ENCODE data around the gene CIITA. TPM values are rescaled to one million over a fixed set of nuclear protein-coding genes. Genes with fewer than 3 reads are reported as not detected.

Gene CIITA
- total RNA-seq, 4 donors from 2014 or later: 27.7 to 107 (median 60.9) TPM

- TF ChIP-seq CTCF (IDR thresholded peaks at IDR 0.05) (no peak), POLR2A (IDR thresholded peaks at IDR 0.05) (no peak)
- no peaks in the 10 kb centered on the region for H3K9me3 ChIP-seq
- H3K27me3 ChIP-seq: no peaks in the 10 kb centered on the region
- H3K27ac ChIP-seq: no peak overlapping the region
- DNase-seq: no peak
- no peak overlapping the region for H3K4me3 ChIP-seq
- no peaks in the 10 kb centered on the region for H3K36me3 ChIP-seq
- H3K4me1 ChIP-seq: peaks cover 0 to 18% (median 0%) of the 10 kb centered on the region in 4 donors
Observed at GRCh38 chr16:10833271-10833670, 43.7 kb upstream of the CIITA start.

- H3K9me3 ChIP-seq: no peaks in the 10 kb centered on the region
- peak in 2 of 3 donors; percentile 75 to 79 for DNase-seq
- no peak overlapping the region for H3K4me3 ChIP-seq
- TF ChIP-seq POLR2A (IDR thresholded peaks at IDR 0.05) (no peak), CTCF (IDR thresholded peaks at IDR 0.05) (no peak)
- H3K27me3 ChIP-seq: no peaks in the 10 kb centered on the region
- H3K27ac ChIP-seq: peak overlapping the region in 1 of 4 donors; percentile 26
- peaks cover 0 to 9% (median 0%) of the 10 kb centered on the region in 4 donors for H3K4me1 ChIP-seq
- H3K36me3 ChIP-seq: no peaks in the 10 kb centered on the region
Observed at GRCh38 chr16:10834130-10834529, 42.9 kb upstream of the CIITA start.

- no peaks in the 10 kb centered on the region for H3K36me3 ChIP-seq
- H3K4me3 ChIP-seq: no peak overlapping the region
- H3K9me3 ChIP-seq: no peaks in the 10 kb centered on the region
- peaks cover 0 to 3% (median 0%) of the 10 kb centered on the region in 4 donors for H3K4me1 ChIP-seq
- no peaks in the 10 kb centered on the region for H3K27me3 ChIP-seq
- no peak for TF ChIP-seq CTCF (IDR thresholded peaks at IDR 0.05)
- no peak for TF ChIP-seq POLR2A (IDR thresholded peaks at IDR 0.05)
- no peak overlapping the region for H3K27ac ChIP-seq
- no peak for DNase-seq
Observed at GRCh38 chr16:10834766-10835165, 42.2 kb upstream of the CIITA start.

GRCh38 chr16:10835281-10835931 lies 41.6 kb upstream of the CIITA start:
- Histone ChIP-seq H3K27me3 (no peaks in the 10 kb centered on the region), H3K4me1 (no peaks in the 10 kb centered on the region), H3K9me3 (no peaks in the 10 kb centered on the region), H3K4me3 (no peak overlapping the region), H3K27ac (no peak overlapping the region), H3K36me3 (no peaks in the 10 kb centered on the region)
- no peak for TF ChIP-seq POLR2A (IDR thresholded peaks at IDR 0.05)
- no peak for TF ChIP-seq CTCF (IDR thresholded peaks at IDR 0.05)
- no peak for DNase-seq

GRCh38 chr16:10836174-10836853 lies 40.7 kb upstream of the CIITA start:
- Histone ChIP-seq H3K4me1 (no peaks in the 10 kb centered on the region), H3K9me3 (no peaks in the 10 kb centered on the region), H3K36me3 (no peaks in the 10 kb centered on the region), H3K4me3 (no peak overlapping the region), H3K27ac (no peak overlapping the region), H3K27me3 (no peaks in the 10 kb centered on the region)
- no peak for DNase-seq
- TF ChIP-seq CTCF (IDR thresholded peaks at IDR 0.05) (no peak), POLR2A (IDR thresholded peaks at IDR 0.05) (no peak)

Measured in Peyer's patch (tissue), 4 donors.